A172 (cell line): ENCODE data around the gene MPPED2. TPM values are rescaled to one million over a fixed set of nuclear protein-coding genes. Genes with fewer than 3 reads are reported as not detected.

Experiments used
- DNase-seq: peaks from one replicate; pipeline ENCODE4 v3.0.0-alpha.2; 2015; ENCODE audit warnings: low spot score
- total RNA-seq: library from RNA; depleted of rRNA; stranded (reverse); fragments of >200 nt; shearing (Covaris generic); gene quantifications from 2 replicates; pipeline ENCODE4 v1.2.3, GENCODE V29; 2014

MPPED2 gene
- total RNA-seq, 1 experiment from 2014 or later: not detected

- DNase-seq: no peak
Observed at GRCh38 chr11:30454111-30454510, 132.0 kb downstream of the MPPED2 start.

GRCh38 chr11:30453705-30454104 is 132.4 kb downstream of the MPPED2 start:
- no peak for DNase-seq

- DNase-seq: no peak
Observed at GRCh38 chr11:30452842-30453241, 133.3 kb downstream of the MPPED2 start.

DNA sequence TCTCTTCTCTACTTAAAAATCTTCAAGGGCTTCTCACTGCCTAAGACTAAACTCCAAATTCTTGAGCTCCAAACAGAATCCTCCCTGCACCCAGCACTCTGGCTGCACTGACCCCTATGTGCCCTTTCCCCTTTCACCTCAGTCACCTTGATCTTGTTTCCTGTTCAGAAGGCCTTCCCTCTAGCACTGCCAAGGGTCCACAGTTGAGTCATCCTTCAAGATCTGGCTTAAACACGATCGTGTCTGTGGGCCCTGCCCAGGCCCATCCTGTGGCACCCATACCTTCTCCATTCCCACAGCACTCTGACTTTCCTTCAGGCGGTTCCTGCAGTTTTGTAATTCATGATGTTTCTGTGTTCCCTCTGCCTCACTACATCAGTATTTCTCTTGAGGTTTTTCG is 134.0 kb downstream of the MPPED2 start:
- DNase-seq: no peak

GRCh38 chr11:30451626-30452025 is 134.5 kb downstream of the MPPED2 start:
- DNase-seq: no peak

- no peak for DNase-seq
Observed at GRCh38 chr11:30451167-30451566, 135.0 kb downstream of the MPPED2 start.

DNA sequence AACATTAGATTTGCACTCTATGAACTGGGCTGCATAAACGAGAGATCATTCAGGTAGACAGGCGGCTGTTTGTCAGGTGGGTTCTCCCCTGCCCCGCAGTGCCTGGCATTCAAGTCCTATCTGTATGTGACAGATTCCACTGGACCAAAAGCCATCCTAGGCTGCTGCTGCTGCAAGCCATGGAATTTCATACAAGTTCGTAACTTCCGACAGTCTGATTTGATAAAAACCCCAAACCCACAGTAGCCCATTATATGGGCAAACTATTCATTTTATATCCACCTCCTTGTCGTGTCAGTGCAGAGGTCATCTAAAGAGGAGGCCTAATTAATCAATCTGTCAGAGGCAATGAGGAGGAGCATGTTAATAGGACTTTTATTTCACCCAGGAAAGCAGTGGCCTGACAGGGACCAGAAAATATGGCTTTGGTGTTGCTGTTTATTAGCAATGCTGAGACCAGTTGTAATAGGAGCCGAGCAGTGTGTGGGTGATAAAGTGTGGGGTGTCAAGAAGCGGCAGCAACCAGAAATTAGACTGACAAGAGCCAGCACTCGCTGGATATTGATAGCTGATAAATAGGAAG is 139.0 kb downstream of the MPPED2 start:
- no peak for DNase-seq

- no peak for DNase-seq
Observed at GRCh38 chr11:30446520-30446919, 139.6 kb downstream of the MPPED2 start.

GRCh38 chr11:30445056-30445455 is 141.1 kb downstream of the MPPED2 start:
- DNase-seq: no peak

DNA sequence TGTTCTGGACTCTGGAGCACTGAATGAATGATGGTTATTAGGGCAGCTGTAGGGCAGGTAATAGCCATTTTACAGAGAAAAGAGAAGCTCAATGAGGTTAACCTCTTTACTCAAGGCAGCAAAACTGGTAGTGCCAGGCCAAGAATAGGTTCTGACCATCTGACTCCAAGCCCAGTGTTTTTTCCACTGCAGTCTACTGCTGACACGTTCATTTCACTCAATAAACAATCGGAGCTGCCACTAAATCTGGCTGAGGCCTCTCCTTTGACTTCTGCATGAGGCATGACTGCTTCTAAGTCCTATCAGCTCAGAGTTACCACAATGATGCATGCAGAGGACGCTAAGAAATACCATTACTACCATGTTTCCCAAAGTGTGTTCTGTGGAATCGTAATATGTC is 145.6 kb downstream of the MPPED2 start:
- no peak for DNase-seq

- no peak for DNase-seq
Observed at GRCh38 chr11:30436801-30437200, 149.4 kb downstream of the MPPED2 start.

GRCh38 chr11:30435488-30435887 is 150.7 kb downstream of the MPPED2 start:
- DNase-seq: no peak

GRCh38 chr11:30434901-30435300 is 151.3 kb downstream of the MPPED2 start:
- no peak for DNase-seq

- no peak for DNase-seq
Observed at GRCh38 chr11:30433831-30434230, 152.3 kb downstream of the MPPED2 start.

- DNase-seq: no peak
Observed at GRCh38 chr11:30432716-30433115, 153.4 kb downstream of the MPPED2 start.

- no peak for DNase-seq
Observed at GRCh38 chr11:30432178-30432577, 154.0 kb downstream of the MPPED2 start.

- no peak for DNase-seq
Observed at GRCh38 chr11:30431127-30431814, 154.9 kb downstream of the MPPED2 start.

- no peak for DNase-seq
Observed at GRCh38 chr11:30429550-30429949, 156.6 kb downstream of the MPPED2 start.

GRCh38 chr11:30426781-30427180 is 159.4 kb downstream of the MPPED2 start:
- no peak for DNase-seq

GRCh38 chr11:30424844-30425243 is 161.3 kb downstream of the MPPED2 start:
- no peak for DNase-seq

DNA sequence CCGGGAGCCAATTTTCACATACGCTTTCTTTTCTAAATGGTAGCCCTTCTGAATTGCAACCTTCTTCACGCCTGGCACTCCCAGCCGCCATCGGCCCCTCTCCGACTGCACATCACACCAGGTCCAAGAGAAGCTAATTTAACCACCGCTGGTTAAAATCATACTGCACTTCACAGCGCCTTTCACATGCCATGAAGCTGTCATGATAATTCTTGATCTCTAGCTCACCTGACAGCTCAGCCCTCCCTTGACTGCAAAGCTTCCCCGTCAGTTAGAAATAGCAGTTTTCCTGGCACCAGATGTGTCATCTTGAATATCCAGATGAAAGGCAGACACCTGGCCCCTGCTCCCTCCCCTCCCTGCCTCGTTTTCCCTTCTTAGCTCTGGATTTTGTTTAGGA is 161.8 kb downstream of the MPPED2 start:
- DNase-seq: no peak

DNA sequence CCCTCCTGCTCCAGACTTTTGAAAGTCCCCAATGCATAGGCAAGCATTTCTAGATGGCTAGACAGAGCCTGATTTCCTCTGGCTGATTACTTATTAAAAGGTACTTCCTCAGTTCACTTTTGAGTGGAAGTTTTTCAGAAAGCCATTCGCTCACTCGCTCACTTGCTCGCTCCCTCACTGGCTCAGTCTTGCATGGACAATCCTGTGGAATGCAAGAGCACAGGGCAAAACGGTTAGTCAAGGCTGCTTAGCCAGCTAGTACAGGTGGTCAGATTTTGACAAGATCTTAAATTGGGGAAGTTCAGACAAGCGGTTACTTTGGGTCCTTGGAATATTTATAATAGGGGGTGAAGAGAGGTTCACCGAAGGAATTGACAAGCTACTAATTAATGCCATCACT is 162.3 kb downstream of the MPPED2 start:
- DNase-seq: no peak

- no peak for DNase-seq
Observed at GRCh38 chr11:30423279-30423648, 162.9 kb downstream of the MPPED2 start.
